Suprapubic skin (tissue), 3 donors: ENCODE results near the gene PDS5B.

Experiments used
- CTCF ChIP-seq, 2 donors: fragments of 200-600 bp in 1 of 2; fragments of 450-650 bp in 1 of 2; sonication (generic) in 1 of 2; IDR thresholded peaks; one replicate each; pipeline ENCODE4 v1.5.1; 2016 to 2019; ENCODE audit warnings: antibody characterized with exemption in 2 of 2, mild to moderate bottlenecking in 1 of 2, moderate library complexity in 1 of 2
- POLR2A ChIP-seq, 2 donors: fragments of 450-650 bp; IDR thresholded peaks; one replicate each; pipeline ENCODE4 v1.6.1; 2017; ENCODE audit warnings: antibody characterized with exemption in 2 of 2, mild to moderate bottlenecking in 2 of 2, moderate library complexity in 2 of 2

GRCh38 chr13:32639502-32640105 lies 53.4 kb downstream of the PDS5B start:
- TF ChIP-seq CTCF (IDR thresholded peaks at IDR 0.05) (peak; percentile 65 to 71), POLR2A (IDR thresholded peaks at IDR 0.05) (no peak)
